Measurements from ENCODE around the gene SLC12A8.

SLC12A8 gene

DNA sequence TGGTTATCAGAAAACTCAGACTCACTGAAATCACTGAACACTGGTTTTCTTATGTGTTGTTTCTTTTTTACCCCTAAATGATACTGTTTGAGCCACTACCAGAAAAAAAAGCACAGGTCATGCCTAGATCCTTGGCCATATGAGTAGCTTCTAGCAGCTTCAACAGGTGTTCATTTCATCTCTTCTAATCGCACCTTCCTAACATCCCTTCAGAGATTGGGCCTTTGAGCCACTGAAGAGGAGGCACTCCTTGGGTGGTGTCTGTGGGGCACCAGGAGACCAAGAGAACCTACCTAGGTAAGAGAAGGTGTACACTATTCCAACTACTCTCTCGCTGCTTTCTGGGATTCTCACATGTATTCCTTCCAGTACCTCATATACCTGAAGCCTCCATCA, 159.2 kb downstream of the SLC12A8 start:
- TF ChIP-seq, protein P1, sequence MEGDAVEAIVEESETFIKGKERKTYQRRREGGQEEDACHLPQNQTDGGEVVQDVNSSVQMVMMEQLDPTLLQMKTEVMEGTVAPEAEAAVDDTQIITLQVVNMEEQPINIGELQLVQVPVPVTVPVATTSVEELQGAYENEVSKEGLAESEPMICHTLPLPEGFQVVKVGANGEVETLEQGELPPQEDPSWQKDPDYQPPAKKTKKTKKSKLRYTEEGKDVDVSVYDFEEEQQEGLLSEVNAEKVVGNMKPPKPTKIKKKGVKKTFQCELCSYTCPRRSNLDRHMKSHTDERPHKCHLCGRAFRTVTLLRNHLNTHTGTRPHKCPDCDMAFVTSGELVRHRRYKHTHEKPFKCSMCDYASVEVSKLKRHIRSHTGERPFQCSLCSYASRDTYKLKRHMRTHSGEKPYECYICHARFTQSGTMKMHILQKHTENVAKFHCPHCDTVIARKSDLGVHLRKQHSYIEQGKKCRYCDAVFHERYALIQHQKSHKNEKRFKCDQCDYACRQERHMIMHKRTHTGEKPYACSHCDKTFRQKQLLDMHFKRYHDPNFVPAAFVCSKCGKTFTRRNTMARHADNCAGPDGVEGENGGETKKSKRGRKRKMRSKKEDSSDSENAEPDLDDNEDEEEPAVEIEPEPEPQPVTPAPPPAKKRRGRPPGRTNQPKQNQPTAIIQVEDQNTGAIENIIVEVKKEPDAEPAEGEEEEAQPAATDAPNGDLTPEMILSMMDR (IDR thresholded peaks at IDR 0.05; ENCODE audit: low read depth, low read length) = no peak
- TF ChIP-seq MYC (IDR thresholded peaks at IDR 0.05; ENCODE audit: low read depth, low read length) (no peak), POLR2A (IDR thresholded peaks at IDR 0.05; ENCODE audit: extremely low read depth, insufficient read length) (no peak)
- TF ChIP-seq, protein P2, sequence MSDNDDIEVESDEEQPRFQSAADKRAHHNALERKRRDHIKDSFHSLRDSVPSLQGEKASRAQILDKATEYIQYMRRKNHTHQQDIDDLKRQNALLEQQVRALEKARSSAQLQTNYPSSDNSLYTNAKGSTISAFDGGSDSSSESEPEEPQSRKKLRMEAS (IDR thresholded peaks at IDR 0.05; ENCODE audit: low read depth, low read length) = no peak
- no peak overlapping the region for H3K4me3 ChIP-seq (ENCODE audit: low read depth, low read length)
- no peak for DNase-seq (ENCODE audit: low read depth)

DNA sequence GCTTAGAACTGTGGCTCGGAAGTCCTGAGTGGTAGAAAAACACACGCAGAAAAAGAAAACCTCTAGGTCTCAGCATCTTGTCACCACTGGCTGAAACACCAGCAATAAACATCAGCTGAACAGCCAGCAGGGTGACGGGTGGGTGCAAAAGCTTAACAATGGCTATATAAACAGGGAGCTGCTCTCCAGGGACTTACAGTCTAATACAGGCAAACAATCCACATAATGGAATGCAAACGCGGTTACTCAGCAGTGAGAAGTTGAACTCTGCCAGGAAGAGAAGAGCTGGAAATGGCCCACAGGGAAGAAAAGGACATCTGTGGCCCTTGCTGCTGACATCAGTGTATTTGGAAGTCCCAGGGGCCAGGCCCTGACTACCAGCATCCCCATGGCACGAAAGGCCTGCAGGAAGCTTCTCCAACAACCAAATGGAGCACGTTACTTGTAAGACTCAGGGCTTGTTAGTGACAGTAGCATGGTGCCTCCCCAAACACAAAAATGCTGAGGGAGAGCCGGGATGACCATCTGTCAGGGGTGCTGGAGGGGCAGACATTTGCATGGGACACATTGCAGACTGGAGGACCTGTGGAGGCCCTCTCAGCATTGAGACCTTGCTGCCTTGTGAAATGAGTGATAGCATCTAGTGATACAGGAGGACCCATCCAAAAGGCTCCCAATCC, 159.8 kb downstream of the SLC12A8 start:
- H3K4me3 ChIP-seq (ENCODE audit: low read depth, low read length) = no peak overlapping the region
- TF ChIP-seq, protein P1 (IDR thresholded peaks at IDR 0.05; ENCODE audit: low read depth, low read length) = no peak
- TF ChIP-seq POLR2A (IDR thresholded peaks at IDR 0.05; ENCODE audit: extremely low read depth, insufficient read length) = no peak
- TF ChIP-seq, protein P2 (IDR thresholded peaks at IDR 0.05; ENCODE audit: low read depth, low read length) = no peak
- DNase-seq (ENCODE audit: low read depth) = no peak

DNA sequence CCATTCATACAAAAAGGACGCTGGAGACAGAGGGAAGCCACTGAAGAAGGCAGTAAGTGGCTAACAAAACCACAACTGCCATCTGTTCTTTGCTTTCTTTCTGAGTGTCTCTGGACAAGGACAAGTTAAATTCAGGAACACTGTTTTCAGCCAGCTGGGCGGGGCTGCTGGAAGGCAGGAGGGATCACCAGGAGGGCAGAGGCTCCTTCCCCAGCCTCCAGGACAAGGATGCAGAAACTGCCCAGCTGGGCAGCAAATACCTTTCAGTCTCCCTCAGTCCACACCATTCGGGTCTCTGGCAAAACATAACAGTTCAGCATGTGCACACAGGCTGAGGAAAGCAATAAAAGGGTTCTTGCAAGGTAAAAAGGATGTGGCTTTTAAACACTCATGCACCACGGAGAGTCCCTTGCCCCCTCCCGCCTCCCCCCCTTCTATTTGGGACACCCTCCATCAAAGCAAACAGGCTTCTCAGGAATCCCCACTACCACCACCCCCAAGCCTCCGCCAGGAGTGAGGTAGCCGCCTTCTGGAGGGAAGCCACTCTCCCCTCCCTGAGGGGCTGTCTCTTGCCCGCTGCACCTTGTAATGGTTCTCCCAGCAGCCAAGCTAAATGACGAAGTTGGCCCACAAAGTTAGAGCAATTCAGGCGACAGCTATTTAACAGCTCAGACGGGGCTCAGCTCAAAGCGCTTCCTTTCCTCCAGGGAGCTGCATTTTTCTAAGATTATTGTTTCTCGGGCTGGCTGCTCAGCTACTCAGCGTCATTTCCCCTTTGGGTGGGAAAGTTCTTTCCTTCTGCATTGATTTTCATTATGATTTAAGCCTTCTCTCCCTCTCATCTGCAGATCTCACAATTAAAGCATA, 160.6 kb downstream of the SLC12A8 start:
- peak; percentile 49 for DNase-seq (ENCODE audit: low read depth)
- H3K4me3 ChIP-seq (ENCODE audit: low read depth, low read length) = no peak overlapping the region
- TF ChIP-seq MYC (IDR thresholded peaks at IDR 0.05; ENCODE audit: low read depth, low read length) (0 out of 2 replicates have a peak, but pooled peaks have one; percentile 11), POLR2A (IDR thresholded peaks at IDR 0.05; ENCODE audit: extremely low read depth, insufficient read length) (no peak)
- TF ChIP-seq, protein P1 (IDR thresholded peaks at IDR 0.05; ENCODE audit: low read depth, low read length) = no peak
- TF ChIP-seq, protein P2 (IDR thresholded peaks at IDR 0.05; ENCODE audit: low read depth, low read length) = 0 out of 2 replicates have a peak, but pooled peaks have one; percentile 14

DNA sequence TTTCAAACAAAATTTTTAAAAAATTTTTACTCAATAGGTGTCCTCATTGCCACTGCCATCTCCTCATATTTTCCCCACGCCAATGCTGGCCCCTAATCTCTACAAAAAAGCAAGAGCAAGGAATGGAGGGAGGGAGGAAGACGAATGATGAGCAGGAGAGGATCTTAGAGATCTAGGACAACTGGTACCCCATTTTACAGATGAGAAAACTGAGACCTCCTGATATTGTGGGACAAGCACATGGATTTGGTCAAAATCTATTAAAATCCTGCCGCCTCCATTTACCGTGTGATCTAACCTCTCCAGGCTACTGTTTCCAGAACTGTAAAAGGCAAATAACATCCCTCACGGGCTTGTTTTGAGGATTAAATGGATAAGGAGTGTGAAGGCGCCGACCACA, 161.3 kb downstream of the SLC12A8 start:
- TF ChIP-seq, protein P1 (IDR thresholded peaks at IDR 0.05; ENCODE audit: low read depth, low read length) = no peak
- no peak for TF ChIP-seq POLR2A (IDR thresholded peaks at IDR 0.05; ENCODE audit: extremely low read depth, insufficient read length)
- TF ChIP-seq MYC (IDR thresholded peaks at IDR 0.05; ENCODE audit: low read depth, low read length) = no peak
- TF ChIP-seq, protein P2 (IDR thresholded peaks at IDR 0.05; ENCODE audit: low read depth, low read length) = no peak
- no peak for DNase-seq (ENCODE audit: low read depth)
- H3K4me3 ChIP-seq (ENCODE audit: low read depth, low read length) = no peak overlapping the region

DNA sequence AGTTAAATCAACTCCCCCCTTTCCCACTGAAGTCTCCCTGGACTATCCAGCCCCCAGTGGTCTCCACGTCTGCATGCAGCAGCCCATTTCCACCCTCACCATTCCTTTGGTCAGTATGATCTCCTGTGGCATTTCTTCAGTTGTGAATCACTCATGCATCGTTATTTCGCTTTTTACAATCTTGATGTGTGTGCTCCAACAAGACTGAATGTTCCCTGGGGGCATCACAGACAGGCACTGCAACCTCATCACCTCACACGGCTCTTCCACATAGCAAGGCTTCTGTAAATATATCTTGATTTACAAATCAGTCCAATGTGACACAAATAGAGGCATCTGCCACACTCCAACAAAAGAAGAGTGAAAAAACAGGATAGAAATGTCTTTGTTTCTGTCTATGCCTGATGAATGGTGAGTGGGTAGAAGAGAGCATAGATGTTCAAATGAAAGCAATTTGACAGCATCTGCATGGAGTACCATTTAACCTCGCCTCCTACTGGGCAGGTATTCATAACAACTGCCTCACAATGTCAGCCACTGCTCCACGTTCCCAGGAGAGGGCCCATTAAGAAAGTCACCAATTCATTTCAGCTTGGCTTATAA, 162.0 kb downstream of the SLC12A8 start:
- TF ChIP-seq POLR2A (IDR thresholded peaks at IDR 0.05; ENCODE audit: extremely low read depth, insufficient read length) (no peak), MYC (IDR thresholded peaks at IDR 0.05; ENCODE audit: low read depth, low read length) (no peak)
- TF ChIP-seq, protein P2 (IDR thresholded peaks at IDR 0.05; ENCODE audit: low read depth, low read length) = no peak
- TF ChIP-seq, protein P1 (IDR thresholded peaks at IDR 0.05; ENCODE audit: low read depth, low read length) = no peak
- H3K4me3 ChIP-seq (ENCODE audit: low read depth, low read length) = no peak overlapping the region
- no peak for DNase-seq (ENCODE audit: low read depth)
